Upper lobe of left lung (tissue), 6 donors: ENCODE data around the gene ARMH3. TPM values are rescaled to one million over a fixed set of nuclear protein-coding genes. Genes with fewer than 3 reads are reported as not detected.
A peak's percentile ranks its signal among the peaks of the same experiment; 100 is the strongest.

Source experiments
- ATAC-seq, 2 donors: fragments of 200-7000 bp; cut with Tn5 transposase; one replicate each; pipeline ENCODE4 v1.9.1; 2022; ENCODE audit warnings: mild to moderate bottlenecking in 2 of 2, moderate library complexity in 2 of 2; ENCODE audit not compliant: low FRiP score in 2 of 2
- DNase-seq, 2 donors: peaks; one replicate each; pipeline ENCODE4 v3.0.0-alpha.2; 2019 to 2020
- H3K27ac ChIP-seq, 4 donors: fragments of 200-600 bp; sonication (generic); one replicate each; pipeline ENCODE4 v1.5.1; 2016 to 2019
- H3K27me3 ChIP-seq, 4 donors: fragments of 200-600 bp; sonication (generic); one replicate each; pipeline ENCODE4 v1.5.1; 2017 to 2019
- H3K36me3 ChIP-seq, 4 donors: fragments of 200-600 bp; sonication (generic); one replicate each; pipeline ENCODE4 v1.5.1; 2016 to 2019
- H3K4me1 ChIP-seq, 4 donors: fragments of 200-600 bp; sonication (generic); one replicate each; pipeline ENCODE4 v1.5.1; 2018 to 2019
- H3K4me3 ChIP-seq, 4 donors: fragments of 200-600 bp; sonication (generic); one replicate each; pipeline ENCODE4 v1.5.1; 2017 to 2019; ENCODE audit warnings: mild to moderate bottlenecking in 2 of 4, moderate library complexity in 1 of 4
- H3K9me3 ChIP-seq, 4 donors: fragments of 200-600 bp; sonication (generic); one replicate each; pipeline ENCODE4 v1.5.1; 2018 to 2019
- EP300 ChIP-seq, 4 donors: sonication (generic); formaldehyde crosslinking; IDR thresholded peaks; one replicate each; pipeline ENCODE4 v1.5.1; 2017; ENCODE audit warnings: antibody characterized with exemption in 4 of 4, control low read depth in 2 of 4
- POLR2A ChIP-seq, 4 donors: fragments of 450-650 bp; IDR thresholded peaks; one replicate each; pipeline ENCODE4 v1.5.1; 2016 to 2017; ENCODE audit warnings: antibody characterized with exemption in 4 of 4, mild to moderate bottlenecking in 2 of 4
- POLR2AphosphoS5 ChIP-seq, 2 donors: sonication (generic); formaldehyde crosslinking; IDR thresholded peaks; one replicate each; pipeline ENCODE4 v1.5.1; 2017; ENCODE audit warnings: antibody characterized with exemption in 2 of 2
- WGBS, 2 donors: methylation state at CpG; one replicate each; pipeline ENCODE4 v1.1.5; 2017 to 2018; 5-methylcytosine and 5-hydroxymethylcytosine counted together
- total RNA-seq, 6 donors: library from RNA; depleted of rRNA in 4 of 6; stranded (reverse); fragments of >200 nt in 4 of 6; gene quantifications; one replicate each; pipeline versions ENCODE4 v1.1.0 to v1.2.1, GENCODE V29; 2016 to 2021
- TF ChIP-seq, protein P1 (sequence below), 6 experiments: fragments of 450-650 bp in 4 of 6; fragments of 200-600 bp in 2 of 6; sonication (generic) in 2 of 6; IDR thresholded peaks; one replicate each; pipeline ENCODE4 v1.5.1; 2016 to 2019; ENCODE audit warnings: antibody characterized with exemption in 6 of 6
- donor health status: DM: no; HTN: no; CAD: no; lungs with moderate emphysema.
- donor health status: DM: no; HTN: yes; CAD: no; lungs with severe emphysema.

ARMH3 gene
- total RNA-seq, 6 donors from 2014 or later, result 14.4 to 39.8 (median 25.5) TPM

- no peaks in the 10 kb centered on the region for H3K27me3 ChIP-seq
- 68 to 73% methylated on average over 5 of the region's 5 CpGs for WGBS, 2 donors
- DNase-seq (peak in 1 of 2 donors; percentile 79), ATAC-seq (peak in 1 of 2 donors; percentile 83)
- H3K27ac ChIP-seq, result peak overlapping the region in 2 of 4 donors; percentile 22 to 68
- no peaks in the 10 kb centered on the region for H3K9me3 ChIP-seq
- no peak overlapping the region for H3K4me3 ChIP-seq
- H3K4me1 ChIP-seq, result peaks cover 0 to 15% (median 10%) of the 10 kb centered on the region in 4 donors
- peaks cover 0 to 8% (median 2%) of the 10 kb centered on the region in 4 donors for H3K36me3 ChIP-seq
- TF ChIP-seq POLR2AphosphoS5 (IDR thresholded peaks at IDR 0.05) (peak; percentile 16 to 36), POLR2A (IDR thresholded peaks at IDR 0.05) (no peak), EP300 (IDR thresholded peaks at IDR 0.05) (peak in 1 of 4 donors; percentile 82)
- TF ChIP-seq, protein P1, sequence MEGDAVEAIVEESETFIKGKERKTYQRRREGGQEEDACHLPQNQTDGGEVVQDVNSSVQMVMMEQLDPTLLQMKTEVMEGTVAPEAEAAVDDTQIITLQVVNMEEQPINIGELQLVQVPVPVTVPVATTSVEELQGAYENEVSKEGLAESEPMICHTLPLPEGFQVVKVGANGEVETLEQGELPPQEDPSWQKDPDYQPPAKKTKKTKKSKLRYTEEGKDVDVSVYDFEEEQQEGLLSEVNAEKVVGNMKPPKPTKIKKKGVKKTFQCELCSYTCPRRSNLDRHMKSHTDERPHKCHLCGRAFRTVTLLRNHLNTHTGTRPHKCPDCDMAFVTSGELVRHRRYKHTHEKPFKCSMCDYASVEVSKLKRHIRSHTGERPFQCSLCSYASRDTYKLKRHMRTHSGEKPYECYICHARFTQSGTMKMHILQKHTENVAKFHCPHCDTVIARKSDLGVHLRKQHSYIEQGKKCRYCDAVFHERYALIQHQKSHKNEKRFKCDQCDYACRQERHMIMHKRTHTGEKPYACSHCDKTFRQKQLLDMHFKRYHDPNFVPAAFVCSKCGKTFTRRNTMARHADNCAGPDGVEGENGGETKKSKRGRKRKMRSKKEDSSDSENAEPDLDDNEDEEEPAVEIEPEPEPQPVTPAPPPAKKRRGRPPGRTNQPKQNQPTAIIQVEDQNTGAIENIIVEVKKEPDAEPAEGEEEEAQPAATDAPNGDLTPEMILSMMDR (IDR thresholded peaks at IDR 0.05), result no peak
These were observed 94.1 kb downstream of the ARMH3 start for GRCh38 chr10:101961591-101962498.

- no peak overlapping the region for H3K4me3 ChIP-seq
- TF ChIP-seq, protein P1 (IDR thresholded peaks at IDR 0.05), result no peak
- TF ChIP-seq POLR2AphosphoS5 (IDR thresholded peaks at IDR 0.05) (no peak), EP300 (IDR thresholded peaks at IDR 0.05) (no peak), POLR2A (IDR thresholded peaks at IDR 0.05) (no peak)
- no peaks in the 10 kb centered on the region for H3K9me3 ChIP-seq
- ATAC-seq, result no peak
- H3K4me1 ChIP-seq, result peaks cover 0 to 15% (median 10%) of the 10 kb centered on the region in 4 donors
- 76 to 80% methylated on average over 6 of the region's 6 CpGs for WGBS, 2 donors
- H3K27ac ChIP-seq, result peak overlapping the region in 2 of 4 donors; percentile 37 to 68
- H3K36me3 ChIP-seq, result peaks cover 0 to 15% (median 8%) of the 10 kb centered on the region in 4 donors
- DNase-seq, result no peak
- H3K27me3 ChIP-seq, result no peaks in the 10 kb centered on the region
These were observed 95.0 kb downstream of the ARMH3 start for GRCh38 chr10:101960879-101961395.

GRCh38 chr10:101959346-101959916 lies 96.5 kb downstream of the ARMH3 start:
- Histone ChIP-seq H3K4me1 (peaks cover 0 to 8% (median 6%) of the 10 kb centered on the region in 4 donors), H3K27ac (no peak overlapping the region), H3K9me3 (no peaks in the 10 kb centered on the region), H3K27me3 (no peaks in the 10 kb centered on the region), H3K36me3 (peaks cover 0 to 30% (median 15%) of the 10 kb centered on the region in 4 donors), H3K4me3 (no peak overlapping the region)
- 93 to 94% methylated on average over 8 of the region's 8 CpGs for WGBS, 2 donors
- no peak for TF ChIP-seq POLR2AphosphoS5 (IDR thresholded peaks at IDR 0.05)
- ATAC-seq, result no peak
- DNase-seq, result no peak

- Histone ChIP-seq H3K27me3 (no peaks in the 10 kb centered on the region), H3K9me3 (no peaks in the 10 kb centered on the region), H3K27ac (no peak overlapping the region), H3K36me3 (peaks cover 0 to 37% (median 18%) of the 10 kb centered on the region in 4 donors), H3K4me1 (peaks cover 0 to 8% (median 6%) of the 10 kb centered on the region in 4 donors), H3K4me3 (no peak overlapping the region)
- ATAC-seq (no peak), DNase-seq (no peak)
- 67 to 73% methylated on average over 1 of the region's 1 CpG for WGBS, 2 donors
- TF ChIP-seq, protein P1 (IDR thresholded peaks at IDR 0.05), result no peak
- TF ChIP-seq EP300 (IDR thresholded peaks at IDR 0.05) (no peak), POLR2A (IDR thresholded peaks at IDR 0.05) (no peak), POLR2AphosphoS5 (IDR thresholded peaks at IDR 0.05) (no peak)
These were observed 97.3 kb downstream of the ARMH3 start for GRCh38 chr10:101958691-101959090.

DNA sequence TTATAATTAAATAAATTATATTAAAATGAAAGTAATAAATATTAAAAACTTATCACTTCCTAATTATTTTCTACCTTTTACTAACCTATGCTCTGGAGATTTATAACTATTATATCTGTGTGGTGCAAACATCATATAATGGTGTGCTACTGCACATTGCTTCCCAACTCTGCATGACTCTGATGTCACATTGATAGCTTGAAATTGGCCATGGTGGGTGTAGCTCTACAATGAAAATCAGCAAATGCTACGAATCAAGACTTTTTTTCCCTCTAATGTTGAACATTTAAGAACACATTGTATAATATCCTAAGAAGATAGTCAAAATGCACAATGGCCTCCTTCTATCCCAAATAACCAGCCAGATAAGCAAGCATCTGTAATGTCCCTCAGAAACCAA lies 99.1 kb downstream of the ARMH3 start:
- Histone ChIP-seq H3K27ac (no peak overlapping the region), H3K9me3 (no peaks in the 10 kb centered on the region), H3K27me3 (no peaks in the 10 kb centered on the region), H3K4me3 (no peak overlapping the region), H3K4me1 (peaks cover 0 to 8% (median 4%) of the 10 kb centered on the region in 4 donors), H3K36me3 (peaks cover 0 to 51% (median 23%) of the 10 kb centered on the region in 4 donors)
- TF ChIP-seq, protein P1 (IDR thresholded peaks at IDR 0.05), result no peak
- TF ChIP-seq EP300 (IDR thresholded peaks at IDR 0.05), result no peak
- no peak for TF ChIP-seq POLR2A (IDR thresholded peaks at IDR 0.05)
- TF ChIP-seq POLR2AphosphoS5 (IDR thresholded peaks at IDR 0.05), result no peak
- DNase-seq, result no peak
- WGBS, 2 donors, result 86 to 100% methylated on average over 1 of the region's 1 CpG
- ATAC-seq, result no peak
